Adipocyte (in vitro differentiated cells): ENCODE measurements around the gene CDCA4.

Source experiments
- DNase-seq: peaks from one replicate; pipeline ENCODE4 v3.0.0-alpha.2; 2015; ENCODE audit warnings: low read depth
- H3K27me3 ChIP-seq: replicated peaks from 2 replicates; pipeline ENCODE4 v1.7.0; 2013; ENCODE audit warnings: mild to moderate bottlenecking, low read length, moderate library complexity; ENCODE audit not compliant: control insufficient read depth, insufficient read depth
- H3K36me3 ChIP-seq: 2 replicates; pipeline ENCODE4 v1.7.0; 2013; ENCODE audit warnings: low read length, mild to moderate bottlenecking, moderate library complexity; ENCODE audit not compliant: control insufficient read depth, insufficient read depth, severe bottlenecking
- H3K4me1 ChIP-seq: 2 replicates; pipeline ENCODE4 v1.7.0; 2013; ENCODE audit warnings: mild to moderate bottlenecking, low read length, moderate library complexity; ENCODE audit not compliant: control insufficient read depth, insufficient read depth
- H3K4me3 ChIP-seq: 2 replicates; pipeline ENCODE4 v1.7.0; 2013; ENCODE audit warnings: mild to moderate bottlenecking, low read length, moderate library complexity
- H3K9ac ChIP-seq: 2 replicates; pipeline ENCODE4 v1.7.0; 2013; ENCODE audit warnings: mild to moderate bottlenecking, low read length, moderate library complexity
- H3K9me3 ChIP-seq: 2 replicates; pipeline ENCODE4 v1.7.0; 2013; ENCODE audit warnings: mild to moderate bottlenecking, low read length, moderate library complexity; ENCODE audit not compliant: control insufficient read depth

The CDCA4 gene

DNA sequence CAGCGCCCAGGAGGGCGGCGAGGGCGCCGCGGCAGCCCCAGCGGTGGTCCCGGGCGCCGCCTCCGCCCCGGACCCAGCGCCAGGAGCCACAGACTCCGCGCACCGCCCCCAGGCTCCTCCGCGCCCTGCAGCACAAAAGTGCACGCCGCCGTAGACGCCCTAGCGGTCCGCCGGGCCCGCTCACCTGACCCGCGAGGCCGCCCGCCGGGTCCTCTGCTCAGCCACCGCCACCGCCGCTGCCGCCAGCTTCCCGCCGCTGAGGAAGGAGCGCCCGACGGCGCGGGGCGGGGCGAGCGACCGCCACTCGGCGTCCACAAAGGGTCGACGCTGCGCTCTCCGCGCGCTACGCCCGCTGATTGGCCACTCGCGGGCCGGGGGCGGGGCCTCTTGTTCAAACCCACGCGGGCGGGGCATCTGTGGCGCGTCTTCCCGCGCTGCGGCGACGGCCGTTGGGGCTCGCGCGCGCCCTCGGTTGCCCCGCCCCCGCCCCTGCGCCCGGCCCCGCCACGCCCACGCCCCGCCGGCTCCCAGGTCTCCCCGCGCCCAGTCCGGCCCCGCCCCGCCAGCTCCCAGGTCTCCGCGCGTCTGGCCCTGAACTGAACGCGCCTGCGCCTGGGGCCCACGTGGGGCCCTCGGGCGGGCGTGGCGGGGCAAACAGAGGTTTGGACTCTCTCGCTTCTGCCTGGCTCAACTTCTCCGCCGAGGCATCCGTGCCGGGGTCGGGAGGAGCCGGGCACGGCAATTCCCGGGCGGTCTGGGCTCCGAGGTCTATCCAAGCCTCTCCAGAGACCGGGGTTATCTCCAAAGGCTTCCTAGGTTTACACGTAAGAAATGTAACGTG is at the start of gene CDCA4:
Gene CDCA4 (minus strand): TSS at position 269 of the 841 bp plus-strand sequence. CDS start 9,154 bp downstream, outside the sequence.
- H3K4me1 ChIP-seq: peaks cover 49% of the 10 kb centered on the region
- H3K27me3 ChIP-seq: no peaks in the 10 kb centered on the region
- peak within 1 kb of the TSS; percentile 98 for H3K9ac ChIP-seq
- DNase-seq: peak; percentile 99
- peak within 1 kb of the TSS; percentile 97 for H3K4me3 ChIP-seq
- H3K36me3 ChIP-seq: no peaks in the 10 kb centered on the region
- no peaks in the 10 kb centered on the region for H3K9me3 ChIP-seq

DNA sequence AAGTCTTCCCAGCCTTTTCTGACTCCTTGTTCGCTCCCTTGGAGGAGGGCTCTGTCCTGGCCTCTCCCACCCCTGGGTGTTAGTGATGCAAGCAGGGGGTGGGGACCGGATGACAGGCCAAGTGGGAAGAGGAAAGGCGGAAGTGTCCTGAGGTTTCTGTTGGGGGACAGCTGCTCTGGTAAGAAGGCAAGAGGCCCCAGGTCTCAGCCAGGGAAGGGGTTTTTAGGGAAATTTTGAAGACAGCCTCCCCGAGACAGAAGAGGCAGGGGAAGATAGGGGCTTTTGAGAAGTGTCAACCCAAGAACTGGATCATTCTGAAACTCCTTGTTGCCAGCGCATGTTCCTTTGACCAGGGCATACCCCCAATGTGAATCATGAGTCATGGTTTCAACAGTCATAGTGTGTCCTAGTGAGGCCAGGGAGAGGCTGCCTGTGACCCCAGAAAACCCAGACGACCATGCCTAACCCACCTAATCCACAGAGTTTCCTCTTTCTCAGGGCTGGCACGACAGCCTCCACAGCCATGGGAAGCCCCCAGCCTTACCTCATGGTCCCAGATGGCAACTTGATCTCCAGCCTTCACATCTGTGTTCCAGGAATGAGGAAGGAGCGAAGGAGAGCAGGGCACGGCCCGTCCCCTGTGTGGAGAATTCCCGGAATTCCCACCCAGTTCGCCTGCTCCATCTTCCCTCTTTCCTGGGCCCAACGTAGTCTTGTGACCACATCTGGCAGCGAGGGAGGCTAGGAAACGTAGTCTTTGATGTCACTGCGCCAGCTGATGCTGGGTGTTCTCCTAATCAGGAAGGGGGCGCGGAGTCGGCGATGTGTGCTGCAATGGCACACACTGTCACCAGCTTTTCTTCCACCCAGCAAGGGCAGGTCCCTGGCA is 49.2 kb upstream of the CDCA4 start:
- Histone ChIP-seq H3K27me3 (peaks cover 34% of the 10 kb centered on the region), H3K9me3 (no peaks in the 10 kb centered on the region), H3K4me1 (peaks cover 10% of the 10 kb centered on the region), H3K4me3 (no peak overlapping the region), H3K9ac (no peak overlapping the region), H3K36me3 (no peaks in the 10 kb centered on the region)
- no peak for DNase-seq

DNA sequence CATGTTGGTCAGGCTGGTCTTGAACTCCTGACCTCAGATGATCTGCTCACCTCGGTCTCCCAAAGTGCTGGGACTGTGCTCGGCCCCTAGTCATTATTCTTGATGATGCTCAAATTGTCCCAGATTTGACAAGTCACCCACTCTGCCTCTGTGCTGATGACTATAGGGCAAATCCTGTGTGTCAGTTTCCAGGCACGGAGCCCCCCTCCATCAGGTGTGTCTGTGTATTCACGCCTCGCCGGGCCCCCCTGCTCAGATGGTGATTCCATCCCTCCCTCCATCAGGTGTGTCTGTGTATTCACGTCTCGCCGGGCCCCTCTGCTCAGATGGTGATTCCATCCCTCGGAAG is 48.6 kb upstream of the CDCA4 start:
- H3K36me3 ChIP-seq: no peaks in the 10 kb centered on the region
- DNase-seq: no peak
- H3K9me3 ChIP-seq: no peaks in the 10 kb centered on the region
- no peak overlapping the region for H3K4me3 ChIP-seq
- H3K4me1 ChIP-seq: peaks cover 10% of the 10 kb centered on the region
- H3K9ac ChIP-seq: no peak overlapping the region
- peaks cover 31% of the 10 kb centered on the region for H3K27me3 ChIP-seq

DNA sequence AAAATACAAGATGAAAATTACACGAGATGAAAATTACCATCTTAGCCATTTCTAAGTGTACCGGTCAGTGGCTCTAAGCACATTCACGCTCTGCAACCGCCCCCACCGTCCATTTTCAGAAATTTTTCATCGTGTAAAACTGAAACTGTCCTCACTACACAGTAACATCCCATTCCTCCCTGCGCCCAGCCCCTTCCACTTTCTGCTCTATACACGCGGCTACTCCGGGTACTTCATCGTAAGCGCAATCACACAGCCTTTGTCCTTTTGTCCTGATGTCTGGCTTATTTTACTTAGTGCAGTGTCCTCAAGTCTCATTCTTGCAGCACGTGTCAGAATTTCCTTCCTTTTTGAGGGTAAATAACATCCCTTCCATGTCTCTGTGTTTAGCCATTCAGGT is 47.9 kb upstream of the CDCA4 start:
- Histone ChIP-seq H3K4me3 (no peak overlapping the region), H3K9me3 (no peaks in the 10 kb centered on the region), H3K36me3 (no peaks in the 10 kb centered on the region), H3K27me3 (peaks cover 24% of the 10 kb centered on the region), H3K9ac (no peak overlapping the region), H3K4me1 (peaks cover 10% of the 10 kb centered on the region)
- no peak for DNase-seq

DNA sequence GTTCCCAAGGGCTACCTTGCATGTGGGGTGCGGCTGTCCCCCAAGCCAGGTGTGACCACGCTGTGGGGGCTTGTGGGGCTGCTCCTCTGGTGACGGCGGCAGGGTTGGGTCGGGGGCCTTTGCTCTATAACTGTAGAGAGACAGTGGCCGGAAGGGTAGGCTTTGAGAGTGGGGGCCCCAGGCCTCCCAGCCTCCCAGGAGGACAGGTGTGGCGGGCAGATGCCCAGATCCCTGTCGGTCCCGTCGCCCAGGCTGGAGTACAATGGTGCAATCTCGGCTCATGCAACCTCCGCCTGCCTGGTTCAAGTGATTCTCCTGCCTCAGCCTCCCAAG is 47.1 kb upstream of the CDCA4 start:
- Histone ChIP-seq H3K4me1 (peaks cover 12% of the 10 kb centered on the region), H3K4me3 (no peak overlapping the region), H3K9me3 (no peaks in the 10 kb centered on the region), H3K36me3 (no peaks in the 10 kb centered on the region), H3K27me3 (peaks cover 16% of the 10 kb centered on the region), H3K9ac (no peak overlapping the region)
- no peak for DNase-seq

DNA sequence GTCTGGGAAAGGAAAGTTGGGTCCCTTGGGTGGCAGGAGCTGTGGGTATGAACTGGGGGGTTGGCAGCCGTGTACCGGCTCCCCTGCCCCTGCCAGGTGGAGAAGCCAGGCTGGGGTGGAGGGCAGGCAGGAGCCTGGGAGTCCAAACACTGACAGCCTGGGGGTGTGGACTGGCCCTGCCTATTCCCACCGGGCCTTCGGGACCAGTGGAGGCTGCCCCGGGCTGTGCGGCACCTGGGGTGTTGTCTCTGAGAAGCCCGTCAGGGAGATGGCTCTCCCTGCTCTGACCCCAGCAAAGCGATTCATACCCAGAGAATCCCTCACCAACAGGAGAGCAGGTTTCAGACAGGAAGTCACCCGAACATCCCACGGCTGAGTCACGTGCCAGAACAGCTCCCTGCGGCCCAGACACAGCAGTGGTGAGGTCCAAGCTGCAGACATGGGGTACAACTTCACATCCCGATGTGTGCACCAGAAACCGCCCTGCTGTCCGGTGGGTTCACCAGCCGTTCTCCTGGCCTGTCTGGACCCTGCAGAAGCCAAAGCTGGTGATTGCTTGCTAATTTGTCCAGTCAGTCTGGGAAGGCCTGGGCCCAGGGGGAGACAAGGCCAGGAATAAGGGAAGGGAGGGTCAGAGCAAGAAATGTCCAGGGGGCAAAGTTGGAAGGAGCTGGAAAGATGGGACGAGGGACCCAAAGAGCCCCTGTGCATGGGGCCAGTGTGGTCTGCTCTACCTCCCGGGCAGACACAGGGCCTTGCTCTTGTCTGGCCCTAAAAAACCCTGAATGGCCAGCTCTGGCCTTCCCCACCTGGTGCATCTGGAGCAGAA is 46.5 kb upstream of the CDCA4 start:
- Histone ChIP-seq H3K4me3 (no peak overlapping the region), H3K4me1 (peaks cover 14% of the 10 kb centered on the region), H3K9ac (no peak overlapping the region), H3K27me3 (peaks cover 10% of the 10 kb centered on the region), H3K9me3 (no peaks in the 10 kb centered on the region), H3K36me3 (no peaks in the 10 kb centered on the region)
- DNase-seq: peak; percentile 9

DNA sequence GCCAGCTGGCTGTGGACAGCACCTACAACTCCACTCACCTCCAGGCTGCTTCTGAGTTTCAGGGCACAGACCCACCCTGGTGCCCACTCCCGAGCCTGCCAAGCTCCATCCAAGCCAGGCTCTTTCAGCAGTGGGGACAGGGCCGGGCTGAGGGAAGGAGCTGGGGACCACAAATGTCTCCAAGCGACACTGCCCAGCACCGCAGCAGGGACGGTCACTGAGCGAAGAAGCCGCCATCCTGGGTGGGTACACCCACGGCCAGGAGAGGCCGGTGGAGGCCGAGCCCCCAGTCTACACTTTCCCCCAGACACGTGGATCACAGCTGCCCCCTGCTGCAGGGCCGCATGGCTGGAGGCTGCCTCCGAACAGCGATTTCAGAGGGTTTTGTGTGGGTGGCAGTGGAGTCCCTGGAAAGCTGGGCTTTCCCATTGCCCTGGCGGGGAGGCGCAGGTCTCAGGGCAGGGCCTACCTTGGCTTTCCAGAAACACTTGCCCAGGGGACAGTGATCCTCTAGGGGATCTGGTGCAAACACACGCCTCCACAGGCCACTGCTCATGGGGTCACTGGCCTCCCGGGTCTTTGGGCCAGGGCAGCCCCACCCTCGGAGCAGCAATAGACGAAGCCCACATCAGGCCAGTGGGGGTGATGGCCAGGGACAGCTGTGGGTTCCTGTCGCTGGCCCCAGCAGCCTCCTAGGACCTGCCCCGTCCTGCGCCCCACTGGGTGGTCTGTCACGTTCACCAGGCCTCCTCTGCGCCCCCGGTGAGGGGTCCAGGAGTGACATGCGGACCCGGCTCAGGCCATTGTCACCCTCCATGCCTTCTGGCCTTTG is 45.6 kb upstream of the CDCA4 start:
- H3K4me1 ChIP-seq: peaks cover 14% of the 10 kb centered on the region
- H3K27me3 ChIP-seq: peaks cover 1% of the 10 kb centered on the region
- H3K4me3 ChIP-seq: no peak overlapping the region
- H3K36me3 ChIP-seq: no peaks in the 10 kb centered on the region
- no peaks in the 10 kb centered on the region for H3K9me3 ChIP-seq
- DNase-seq: no peak
- no peak overlapping the region for H3K9ac ChIP-seq

DNA sequence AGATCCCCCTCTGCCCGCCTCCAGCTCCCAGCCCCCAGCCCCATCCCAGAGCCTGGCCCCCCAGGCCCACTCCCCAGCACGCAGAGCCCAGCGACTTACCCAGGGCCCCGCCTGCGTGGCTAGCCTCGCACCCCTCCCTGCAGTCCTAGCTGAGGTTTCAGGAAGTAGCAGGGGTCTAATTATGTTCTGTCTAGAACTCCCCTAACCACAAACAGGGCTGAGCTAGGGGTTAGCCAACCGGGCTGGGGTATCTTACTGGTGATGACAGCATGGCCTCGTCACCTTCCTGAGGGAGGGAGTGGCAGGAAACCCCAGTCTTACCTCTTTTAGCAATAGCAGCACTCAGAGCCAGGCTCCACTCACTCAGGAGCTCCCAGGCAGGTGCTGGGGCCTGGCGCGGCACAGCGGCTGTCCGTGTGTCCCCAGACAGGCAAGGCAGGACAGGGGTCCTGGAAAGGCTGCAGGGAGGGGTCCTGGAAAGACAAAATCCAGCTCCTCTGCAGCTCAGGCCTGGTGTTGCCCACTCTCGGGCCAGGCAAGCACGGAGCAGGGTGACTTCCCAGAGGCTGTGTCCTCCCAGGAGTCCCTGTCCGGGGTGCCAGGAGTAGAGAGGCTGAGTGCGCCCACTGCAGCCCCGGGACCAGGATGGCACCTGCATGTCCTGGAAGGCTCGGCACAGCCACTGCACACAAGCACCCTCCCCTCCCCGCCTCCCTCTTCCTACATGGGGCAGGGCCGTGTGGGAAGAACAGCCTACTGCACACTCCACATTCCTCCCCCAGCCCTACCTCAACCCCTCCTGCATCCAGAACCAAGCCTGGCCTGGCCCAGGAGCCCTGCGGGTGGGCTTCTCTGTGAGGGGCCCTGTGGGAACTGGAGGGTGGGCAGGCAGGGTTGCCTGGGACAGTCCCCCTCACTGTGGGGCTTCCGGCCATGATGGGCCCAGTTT is 44.7 kb upstream of the CDCA4 start, which contains the start of gene GPR132:
Gene GPR132 (minus strand): TSS at position 151 of the 949 bp plus-strand sequence. CDS start 10,010 bp downstream, outside the sequence.
- Histone ChIP-seq H3K4me3 (no peak within 1 kb of the TSS), H3K9ac (no peak within 1 kb of the TSS), H3K9me3 (no peaks in the 10 kb centered on the region), H3K36me3 (no peaks in the 10 kb centered on the region), H3K4me1 (peaks cover 17% of the 10 kb centered on the region), H3K27me3 (no peaks in the 10 kb centered on the region)
- DNase-seq: no peak

DNA sequence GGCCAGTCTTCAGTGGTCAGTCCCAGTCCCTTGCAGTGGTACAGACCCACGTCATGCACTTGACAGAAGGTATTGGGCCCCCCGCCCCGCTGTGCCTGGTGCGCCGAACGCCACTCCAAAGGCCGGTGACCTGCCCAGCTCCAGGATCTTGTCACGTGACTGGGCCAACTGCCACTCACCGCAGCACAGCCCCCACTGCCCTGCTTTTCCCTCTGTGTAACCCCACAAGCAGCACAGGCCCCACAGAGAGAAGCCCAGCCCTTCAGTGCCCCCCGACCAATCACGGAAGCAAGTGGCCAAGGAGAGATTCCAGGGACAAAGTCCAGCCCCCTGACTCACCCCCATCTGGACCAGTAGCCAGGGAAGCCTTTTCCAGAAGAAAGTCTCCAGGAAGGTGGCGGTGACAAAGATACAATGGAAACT is 43.8 kb upstream of the CDCA4 start:
- Histone ChIP-seq H3K27me3 (peaks cover 3% of the 10 kb centered on the region), H3K9me3 (no peaks in the 10 kb centered on the region), H3K4me3 (no peak overlapping the region), H3K36me3 (no peaks in the 10 kb centered on the region), H3K4me1 (peaks cover 9% of the 10 kb centered on the region), H3K9ac (no peak overlapping the region)
- no peak for DNase-seq
